GF-D8 (cell line): Measurements from ENCODE around the gene ALDH16A1.
A peak's percentile ranks its signal among the peaks of the same experiment; 100 is the strongest.

Source experiments
- DNase-seq: peaks from one replicate; lab custom pipeline; 2025; lab: John Stamatoyannopoulos, UW

The ALDH16A1 gene

DNA sequence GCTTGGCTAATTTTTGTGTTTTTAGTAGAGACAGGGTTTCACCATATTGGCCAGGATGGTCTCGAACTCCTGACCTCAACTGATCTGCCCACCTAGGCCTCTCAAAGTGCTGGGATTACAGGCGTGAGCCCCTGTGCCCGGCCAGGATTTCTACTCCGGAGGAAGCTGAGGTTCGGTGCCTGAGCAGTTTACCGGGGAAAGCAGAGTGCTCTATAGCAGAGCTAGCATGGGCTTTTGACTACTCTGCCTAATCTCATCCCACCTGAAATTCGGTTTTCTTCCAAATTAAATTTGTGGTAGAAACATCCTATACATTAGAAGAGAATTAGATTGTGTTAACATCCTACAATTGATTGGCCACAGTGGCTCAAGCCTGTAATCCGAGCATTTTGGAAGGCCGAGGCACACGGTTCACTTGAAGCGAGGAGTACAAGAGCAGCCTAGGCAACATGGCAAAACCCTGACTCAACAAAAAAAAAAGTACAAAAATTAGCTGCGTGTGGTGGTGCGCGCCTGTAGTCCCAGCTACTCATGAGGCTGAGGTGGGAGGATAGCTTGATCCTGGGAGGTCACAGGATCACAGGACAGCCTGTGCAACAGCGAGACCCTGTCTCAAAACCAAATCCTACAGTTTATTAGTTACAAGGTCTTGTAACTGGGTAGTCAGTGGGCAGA lies 36.0 kb downstream of the ALDH16A1 start:
- no peak for DNase-seq

DNA sequence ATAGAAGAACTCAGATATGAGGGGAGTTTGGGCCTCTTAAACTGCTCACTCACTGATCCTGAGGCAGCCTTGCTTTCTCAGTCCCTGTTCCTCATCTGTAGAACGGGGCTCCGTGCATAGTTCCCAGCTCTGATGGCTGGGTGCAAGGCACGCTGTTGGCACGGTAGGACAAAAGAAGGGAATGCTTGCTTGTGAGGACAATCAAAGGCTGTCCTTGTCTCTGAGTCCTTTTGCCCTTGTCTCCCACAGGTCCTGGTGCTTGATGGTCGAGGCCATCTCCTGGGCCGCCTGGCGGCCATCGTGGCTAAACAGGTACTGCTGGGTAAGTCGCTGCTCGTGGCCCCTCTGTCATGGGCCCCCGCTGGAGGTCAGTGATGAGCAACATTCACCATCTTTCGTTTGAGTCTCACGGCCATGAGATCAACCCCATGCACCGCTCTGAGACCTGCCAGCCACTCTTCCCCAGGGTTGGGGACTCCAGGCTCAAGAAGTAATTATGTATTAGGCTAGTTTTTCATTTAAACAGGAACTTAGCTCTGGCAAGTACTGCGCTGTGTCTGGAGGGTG lies 36.7 kb downstream of the ALDH16A1 start:
- no peak for DNase-seq

DNA sequence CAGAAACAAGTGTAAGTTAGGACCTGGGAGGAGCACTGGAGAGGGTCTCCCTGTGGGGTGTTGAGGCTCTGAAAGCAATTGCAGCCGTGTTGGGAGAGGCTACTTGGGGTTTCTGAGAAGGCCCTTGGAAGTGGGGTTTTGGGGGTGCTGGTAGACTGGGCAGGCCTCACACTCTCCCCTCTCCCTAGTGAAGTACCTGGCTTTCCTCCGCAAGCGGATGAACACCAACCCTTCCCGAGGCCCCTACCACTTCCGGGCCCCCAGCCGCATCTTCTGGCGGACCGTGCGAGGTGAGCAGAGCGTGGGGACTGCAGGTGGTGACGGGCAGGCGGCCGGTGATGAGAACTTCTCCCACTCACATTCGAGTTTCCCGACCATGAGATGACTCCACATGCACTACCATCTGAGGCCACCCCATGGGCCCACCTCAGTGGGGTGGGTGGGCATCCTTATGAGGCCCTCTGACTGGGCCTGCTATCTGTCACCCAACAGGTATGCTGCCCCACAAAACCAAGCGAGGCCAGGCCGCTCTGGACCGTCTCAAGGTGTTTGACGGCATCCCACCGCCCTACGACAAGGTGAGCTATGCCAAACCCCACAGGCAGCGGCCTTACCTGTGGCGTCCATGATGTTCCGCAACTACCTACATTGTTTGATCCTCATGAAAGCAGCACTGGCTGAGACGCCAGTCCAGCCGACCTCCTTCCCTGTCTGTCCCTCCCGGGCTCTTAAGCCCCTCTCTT lies 37.4 kb downstream of the ALDH16A1 start:
- DNase-seq, result no peak

- DNase-seq, result no peak
Measured at GRCh38 chr19:49491030-49491803, 38.2 kb downstream of the ALDH16A1 start.

- DNase-seq, result no peak
Measured at GRCh38 chr19:49491804-49492572, 39.0 kb downstream of the ALDH16A1 start.

DNA sequence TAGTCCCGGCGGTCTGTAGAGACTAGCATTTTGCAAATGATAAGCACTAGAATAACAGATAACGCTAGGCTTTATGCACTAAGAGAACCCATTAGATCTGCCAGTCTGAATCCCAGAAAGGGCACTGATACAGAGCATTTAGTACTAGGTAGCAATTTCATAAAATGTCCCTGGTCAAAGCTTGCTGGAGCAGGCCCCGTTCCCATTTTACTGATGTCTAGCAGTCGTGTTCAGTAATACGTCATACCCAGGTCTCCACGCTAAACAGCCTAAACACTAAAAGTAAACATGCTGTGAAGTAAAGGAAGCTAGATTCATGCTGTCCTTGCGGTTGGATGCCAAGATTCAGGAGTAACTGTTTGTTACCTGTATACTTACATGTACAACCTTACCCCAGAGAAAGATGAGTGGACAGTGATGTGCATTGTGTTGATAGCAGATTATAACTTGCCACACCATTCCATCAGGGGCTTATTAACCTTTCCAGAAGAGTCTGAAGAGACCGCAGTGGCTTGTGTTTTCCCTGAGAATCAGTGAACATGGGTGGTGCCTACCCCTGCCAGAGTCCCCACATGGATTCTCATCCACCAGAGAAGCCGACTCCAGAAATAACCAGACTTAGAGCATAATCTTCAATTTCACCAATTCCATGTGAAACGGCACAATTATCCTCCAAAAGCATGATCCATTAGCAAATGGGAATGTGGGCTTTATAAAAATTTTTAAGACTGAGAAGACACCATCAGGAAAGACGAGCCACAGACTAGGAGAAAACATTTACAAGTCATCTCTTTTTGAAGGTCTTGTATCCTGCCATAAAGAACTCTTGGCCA lies 39.8 kb downstream of the ALDH16A1 start:
- no peak for DNase-seq

DNA sequence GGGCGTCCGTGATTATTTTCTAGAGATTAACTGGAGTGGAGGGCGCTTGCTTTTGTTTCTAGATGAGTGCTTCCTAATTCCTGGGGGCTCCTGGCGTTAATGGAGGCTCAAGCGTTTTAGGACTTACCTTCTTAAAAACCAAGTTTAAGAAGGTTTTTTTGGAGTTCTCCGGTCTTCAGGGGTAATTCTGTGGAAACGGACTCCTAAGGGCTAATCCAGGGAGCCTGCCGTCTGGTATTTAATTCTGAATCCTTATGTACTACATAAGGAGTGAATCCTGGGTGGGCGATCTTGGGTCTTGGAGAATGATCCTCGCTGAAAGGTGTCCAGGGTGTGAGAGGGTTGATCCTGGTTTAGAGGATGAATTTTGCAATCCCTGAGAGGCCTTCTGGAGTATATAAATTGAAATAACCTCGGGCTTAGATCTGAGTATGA lies 43.6 kb downstream of the ALDH16A1 start:
- no peak for DNase-seq

DNA sequence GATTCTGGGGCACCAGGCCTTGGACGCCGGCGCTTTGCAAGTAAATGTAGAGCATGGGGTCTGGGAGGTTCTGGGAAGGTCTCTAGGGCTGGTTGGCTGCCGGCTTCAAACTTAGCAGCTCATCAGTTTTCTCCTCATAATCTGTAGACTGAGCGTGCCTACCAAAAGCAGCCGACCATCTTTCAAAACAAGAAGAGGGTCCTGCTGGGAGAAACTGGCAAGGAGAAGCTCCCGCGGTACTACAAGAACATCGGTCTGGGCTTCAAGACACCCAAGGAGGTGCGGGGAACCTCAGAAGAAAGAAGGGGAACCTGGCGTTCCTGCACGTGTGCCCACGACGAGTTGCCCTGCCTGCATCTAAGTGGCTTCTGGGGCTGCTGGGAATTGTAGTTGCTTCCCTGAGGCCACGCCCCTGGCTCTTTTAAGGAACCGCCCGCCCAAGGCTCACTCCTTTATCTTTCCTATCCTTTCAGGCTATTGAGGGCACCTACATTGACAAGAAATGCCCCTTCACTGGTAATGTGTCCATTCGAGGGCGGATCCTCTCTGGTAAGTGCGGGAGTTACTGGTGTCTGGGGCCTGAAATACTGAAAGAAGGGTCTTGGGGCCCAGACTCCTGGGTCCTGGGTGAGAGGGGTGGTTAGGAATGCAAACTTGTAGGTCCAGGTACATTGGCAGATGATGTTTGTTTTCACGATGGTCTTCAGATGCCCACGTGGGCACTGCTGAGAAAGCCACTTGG lies 44.2 kb downstream of the ALDH16A1 start:
- DNase-seq, result peak; percentile 67

GRCh38 chr19:49497789-49498103 lies 44.7 kb downstream of the ALDH16A1 start:
- DNase-seq, result no peak

GRCh38 chr19:49498475-49498874 lies 45.5 kb downstream of the ALDH16A1 start:
- no peak for DNase-seq

DNA sequence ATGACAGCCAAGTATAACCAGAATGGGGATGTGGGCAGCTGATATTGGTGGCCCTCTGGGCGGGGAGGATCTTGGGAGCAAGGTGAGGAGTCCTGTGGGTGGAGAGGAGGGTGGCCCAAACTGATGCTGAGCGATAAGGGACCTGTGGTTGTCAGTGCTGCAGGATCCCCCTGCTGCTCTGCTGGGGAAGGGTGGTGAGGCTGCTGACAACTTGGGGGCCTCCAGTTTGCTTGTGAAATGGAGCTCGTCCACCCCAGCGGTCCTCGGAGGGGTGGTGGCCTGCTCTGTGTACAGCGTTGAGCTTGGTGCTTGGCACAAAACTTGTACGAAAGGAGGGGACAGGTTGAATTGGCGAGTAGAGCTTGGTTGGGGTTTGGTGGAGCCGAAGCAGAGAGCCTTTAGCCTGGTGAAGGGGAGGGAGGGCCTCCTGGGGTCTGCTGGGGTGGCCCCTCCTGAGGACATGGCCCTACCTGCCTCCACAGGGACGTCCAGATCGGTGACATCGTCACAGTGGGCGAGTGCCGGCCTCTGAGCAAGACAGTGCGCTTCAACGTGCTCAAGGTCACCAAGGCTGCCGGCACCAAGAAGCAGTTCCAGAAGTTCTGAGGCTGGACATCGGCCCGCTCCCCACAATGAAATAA lies 46.1 kb downstream of the ALDH16A1 start:
- DNase-seq, result no peak

DNA sequence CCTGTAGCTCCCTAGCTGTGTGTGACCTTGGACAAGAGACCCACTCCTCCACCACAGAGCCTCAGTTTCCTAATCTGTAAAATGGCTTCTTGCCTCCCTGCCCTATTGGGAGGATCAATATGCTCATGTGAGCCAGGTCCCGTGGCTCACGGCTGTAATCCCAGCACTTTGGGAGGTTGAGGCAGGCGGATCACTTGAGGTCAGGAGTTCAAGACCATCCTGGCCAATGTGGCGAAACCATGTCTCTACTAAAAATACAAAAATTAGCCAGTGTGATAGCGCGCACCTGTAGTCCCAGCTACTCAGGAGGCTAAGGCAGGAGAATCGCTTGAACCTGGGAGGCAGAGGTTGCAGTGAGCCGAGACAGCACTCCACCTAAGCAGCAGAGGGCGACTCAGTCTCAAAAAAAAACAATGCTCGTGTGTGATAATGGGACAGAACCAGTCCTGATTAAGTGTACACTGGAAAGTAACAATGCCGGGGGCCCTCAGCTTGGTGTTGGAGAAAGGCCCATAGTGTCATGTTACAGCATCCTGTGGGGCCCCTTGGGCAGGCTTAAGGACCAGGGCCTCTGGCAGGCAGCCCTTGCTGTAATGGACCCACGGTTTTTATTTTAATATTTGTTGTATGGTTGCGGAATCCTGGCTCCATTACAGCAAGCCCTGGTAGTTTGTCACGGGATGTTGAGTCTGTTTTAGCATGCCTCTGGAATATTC lies 50.0 kb downstream of the ALDH16A1 start:
- DNase-seq, result no peak

DNA sequence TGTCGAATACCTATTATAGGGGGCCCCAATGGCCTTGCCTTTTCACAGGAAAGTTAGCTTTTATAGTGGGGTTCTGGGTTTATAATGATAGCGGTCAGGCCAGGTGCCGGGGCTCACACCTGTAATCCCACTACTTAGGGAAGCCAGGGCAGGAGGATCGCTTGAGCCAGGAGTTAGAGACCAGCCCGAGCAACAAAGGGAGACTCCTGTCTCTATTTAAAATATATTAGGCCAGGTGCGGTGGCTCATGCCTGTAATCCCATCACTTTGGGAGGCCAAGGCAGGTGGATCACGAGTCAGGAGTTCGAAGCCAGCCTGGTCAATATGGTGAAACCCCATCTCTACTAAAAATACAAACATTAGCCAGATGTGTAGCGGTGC lies 50.5 kb downstream of the ALDH16A1 start:
- DNase-seq, result no peak

DNA sequence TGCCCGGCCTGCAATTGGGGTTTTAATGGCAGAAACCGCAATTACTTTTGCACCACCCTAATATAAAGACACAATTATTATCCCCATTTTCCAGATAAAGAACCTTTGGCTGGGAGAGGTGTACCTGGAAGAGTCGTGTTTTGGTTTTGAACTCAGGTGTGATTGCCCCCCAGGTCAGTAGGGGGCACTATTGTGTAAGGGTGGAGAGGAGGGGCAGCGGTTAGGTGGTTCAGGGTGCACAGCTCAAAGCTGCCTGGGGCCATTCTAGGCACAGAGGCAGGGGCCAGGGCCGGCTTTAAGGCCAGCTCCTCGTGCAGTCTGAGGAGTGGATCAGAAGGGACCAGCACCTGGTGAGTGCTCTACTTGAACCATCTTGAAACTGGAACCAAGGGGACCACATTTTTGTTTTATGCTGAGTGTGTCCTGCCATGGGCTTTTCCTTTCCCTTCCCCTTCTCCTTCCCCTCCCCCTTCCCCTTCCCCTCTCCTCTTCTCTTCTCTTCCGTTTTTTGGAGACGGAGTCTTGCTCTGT lies 53.6 kb downstream of the ALDH16A1 start:
- DNase-seq, result peak; percentile 33

DNA sequence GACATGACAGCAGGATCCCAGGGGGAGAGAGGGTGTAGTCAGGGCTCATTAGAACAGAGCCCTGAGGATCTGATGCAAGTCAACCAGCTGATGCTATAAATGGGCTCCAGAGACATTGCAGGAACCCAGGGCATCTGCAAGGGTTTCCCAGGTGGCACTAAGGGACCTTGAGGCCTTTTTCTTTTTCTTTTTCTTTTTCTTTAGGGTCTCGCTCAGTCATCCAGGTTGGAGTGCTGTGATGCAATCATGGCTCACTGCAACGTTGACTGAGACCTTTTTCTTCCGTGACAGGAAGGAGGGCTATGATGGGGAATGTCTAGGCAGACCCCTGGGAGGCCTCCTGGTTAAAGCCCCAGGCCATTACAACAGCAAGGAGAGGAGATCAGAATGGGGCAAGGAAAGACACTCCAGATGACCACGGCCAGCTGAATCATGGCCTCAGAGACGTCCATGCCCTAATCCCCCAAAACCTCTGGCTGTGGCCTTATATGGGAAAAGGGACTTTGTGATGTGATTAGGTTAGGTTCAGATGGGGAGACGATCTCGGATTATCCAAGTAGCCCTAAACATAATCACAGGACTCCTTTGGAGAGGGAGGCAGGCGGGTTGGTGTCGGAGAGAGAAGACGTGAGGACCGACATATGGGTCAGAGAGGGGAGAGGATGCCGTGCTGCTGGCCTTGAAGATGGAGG lies 54.9 kb downstream of the ALDH16A1 start:
- no peak for DNase-seq

DNA sequence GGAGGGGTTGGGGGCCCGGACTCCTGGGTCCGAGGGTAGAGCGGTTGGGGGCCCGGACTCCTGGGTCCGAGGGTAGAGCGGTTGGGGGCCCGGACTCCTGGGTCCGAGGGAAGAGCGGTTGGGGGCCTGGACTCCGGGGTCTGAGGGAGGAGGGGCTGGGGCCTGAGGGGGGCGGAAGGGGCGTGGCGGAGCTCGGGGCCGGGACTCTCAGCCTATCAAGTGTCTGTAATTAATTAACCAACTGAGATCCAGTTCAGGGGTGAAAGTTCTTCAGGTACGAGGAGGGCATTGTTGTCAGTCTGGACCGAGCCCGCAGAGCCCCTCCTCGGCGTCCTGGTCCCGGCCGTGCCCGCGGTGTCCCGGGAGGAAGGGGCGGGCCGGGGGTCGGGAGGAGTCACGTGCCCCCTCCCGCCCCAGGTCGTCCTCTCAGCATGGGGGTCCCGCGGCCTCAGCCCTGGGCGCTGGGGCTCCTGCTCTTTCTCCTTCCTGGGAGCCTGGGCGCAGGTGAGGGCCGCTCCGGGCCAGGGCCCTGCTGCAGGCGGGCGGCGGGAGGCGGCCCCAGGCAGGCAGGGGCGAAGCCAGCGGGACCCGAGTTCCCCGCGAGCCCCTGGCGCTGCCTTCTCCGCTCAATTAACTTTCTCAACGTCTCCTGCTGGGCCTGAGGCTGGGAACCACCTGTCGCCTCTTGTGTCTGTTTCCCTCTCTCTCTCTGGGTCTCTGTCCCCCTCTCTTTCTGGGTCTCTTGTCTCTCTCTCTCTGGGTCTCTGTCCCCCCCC lies 60.1 kb downstream of the ALDH16A1 start:
- no peak for DNase-seq

DNA sequence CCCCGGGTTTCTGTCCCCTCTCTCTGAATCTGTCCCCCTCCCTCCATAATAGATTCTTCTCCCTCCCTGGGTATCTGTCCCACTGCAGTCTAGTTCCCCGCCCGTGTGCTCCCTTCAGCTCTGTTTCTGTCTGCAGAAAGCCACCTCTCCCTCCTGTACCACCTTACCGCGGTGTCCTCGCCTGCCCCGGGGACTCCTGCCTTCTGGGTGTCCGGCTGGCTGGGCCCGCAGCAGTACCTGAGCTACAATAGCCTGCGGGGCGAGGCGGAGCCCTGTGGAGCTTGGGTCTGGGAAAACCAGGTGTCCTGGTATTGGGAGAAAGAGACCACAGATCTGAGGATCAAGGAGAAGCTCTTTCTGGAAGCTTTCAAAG lies 60.7 kb downstream of the ALDH16A1 start:
- DNase-seq, result no peak

DNA sequence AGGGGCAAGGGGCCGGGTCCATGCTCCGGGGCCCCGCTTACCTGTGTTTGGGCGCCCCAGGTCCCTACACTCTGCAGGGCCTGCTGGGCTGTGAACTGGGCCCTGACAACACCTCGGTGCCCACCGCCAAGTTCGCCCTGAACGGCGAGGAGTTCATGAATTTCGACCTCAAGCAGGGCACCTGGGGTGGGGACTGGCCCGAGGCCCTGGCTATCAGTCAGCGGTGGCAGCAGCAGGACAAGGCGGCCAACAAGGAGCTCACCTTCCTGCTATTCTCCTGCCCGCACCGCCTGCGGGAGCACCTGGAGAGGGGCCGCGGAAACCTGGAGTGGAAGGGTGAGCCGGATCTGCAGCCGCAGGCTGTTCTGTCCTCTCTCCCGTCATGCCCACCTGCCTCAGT lies 61.1 kb downstream of the ALDH16A1 start:
- no peak for DNase-seq
